Measurements from ENCODE around the gene PIWIL1. TPM values are rescaled to one million over a fixed set of nuclear protein-coding genes. Genes with fewer than 3 reads are reported as not detected.

Gene PIWIL1
- total and polyA plus RNA-seq, 2 of the 4 experiments (the other 2 are of a cell fraction), result not detected

DNA sequence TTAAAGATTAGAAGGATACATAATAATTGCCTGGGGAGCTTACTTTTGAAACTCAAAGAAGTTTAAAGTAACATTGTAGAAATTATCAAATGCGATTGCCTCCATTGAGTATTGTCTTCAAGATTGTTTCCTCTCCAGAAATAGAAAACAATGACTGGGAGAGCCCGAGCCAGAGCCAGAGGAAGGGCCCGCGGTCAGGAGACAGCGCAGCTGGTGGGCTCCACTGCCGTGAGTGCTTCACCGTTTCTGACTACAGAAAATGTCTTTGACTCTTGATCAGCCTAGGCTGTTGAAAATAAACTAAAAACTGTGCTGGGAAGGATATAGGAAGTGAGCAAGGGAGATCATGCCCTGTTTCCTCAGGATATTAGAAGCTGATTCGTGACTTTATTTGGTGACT lies 4.8 kb downstream of the PIWIL1 start:
- H3K36me3 ChIP-seq (ENCODE audit: control insufficient read depth, insufficient read depth, low read length), result no peaks in the 10 kb centered on the region
- H2AFZ ChIP-seq (replicated peaks; ENCODE audit: low read length, poor library complexity), result no peak overlapping the region
- WGBS, 2 experiments (ENCODE audit: extremely low coverage in 2 of 2, insufficient read length in 1 of 2), result no CpG with 5 or more reads among the region's 8 CpGs
- TF ChIP-seq, protein P1, sequence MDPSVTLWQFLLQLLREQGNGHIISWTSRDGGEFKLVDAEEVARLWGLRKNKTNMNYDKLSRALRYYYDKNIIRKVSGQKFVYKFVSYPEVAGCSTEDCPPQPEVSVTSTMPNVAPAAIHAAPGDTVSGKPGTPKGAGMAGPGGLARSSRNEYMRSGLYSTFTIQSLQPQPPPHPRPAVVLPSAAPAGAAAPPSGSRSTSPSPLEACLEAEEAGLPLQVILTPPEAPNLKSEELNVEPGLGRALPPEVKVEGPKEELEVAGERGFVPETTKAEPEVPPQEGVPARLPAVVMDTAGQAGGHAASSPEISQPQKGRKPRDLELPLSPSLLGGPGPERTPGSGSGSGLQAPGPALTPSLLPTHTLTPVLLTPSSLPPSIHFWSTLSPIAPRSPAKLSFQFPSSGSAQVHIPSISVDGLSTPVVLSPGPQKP (IDR thresholded peaks at IDR 0.05; ENCODE audit: borderline replicate concordance, low read depth, low read length), result no peak
- TF ChIP-seq NFE2L2 (IDR thresholded peaks at IDR 0.05; ENCODE audit: low read depth, low read length), result no peak
- TF ChIP-seq MAZ (IDR thresholded peaks at IDR 0.05; ENCODE audit: borderline replicate concordance, low read depth, low read length), result no peak
- TF ChIP-seq, protein P2, sequence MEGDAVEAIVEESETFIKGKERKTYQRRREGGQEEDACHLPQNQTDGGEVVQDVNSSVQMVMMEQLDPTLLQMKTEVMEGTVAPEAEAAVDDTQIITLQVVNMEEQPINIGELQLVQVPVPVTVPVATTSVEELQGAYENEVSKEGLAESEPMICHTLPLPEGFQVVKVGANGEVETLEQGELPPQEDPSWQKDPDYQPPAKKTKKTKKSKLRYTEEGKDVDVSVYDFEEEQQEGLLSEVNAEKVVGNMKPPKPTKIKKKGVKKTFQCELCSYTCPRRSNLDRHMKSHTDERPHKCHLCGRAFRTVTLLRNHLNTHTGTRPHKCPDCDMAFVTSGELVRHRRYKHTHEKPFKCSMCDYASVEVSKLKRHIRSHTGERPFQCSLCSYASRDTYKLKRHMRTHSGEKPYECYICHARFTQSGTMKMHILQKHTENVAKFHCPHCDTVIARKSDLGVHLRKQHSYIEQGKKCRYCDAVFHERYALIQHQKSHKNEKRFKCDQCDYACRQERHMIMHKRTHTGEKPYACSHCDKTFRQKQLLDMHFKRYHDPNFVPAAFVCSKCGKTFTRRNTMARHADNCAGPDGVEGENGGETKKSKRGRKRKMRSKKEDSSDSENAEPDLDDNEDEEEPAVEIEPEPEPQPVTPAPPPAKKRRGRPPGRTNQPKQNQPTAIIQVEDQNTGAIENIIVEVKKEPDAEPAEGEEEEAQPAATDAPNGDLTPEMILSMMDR (conservative IDR thresholded peaks at IDR 0.05; ENCODE audit: low read depth, low read length), result no peak
- no peak for TF ChIP-seq POLR2A (IDR thresholded peaks at IDR 0.05; ENCODE audit: low read depth, low read length)
- no peak for TF ChIP-seq CHD1 (IDR thresholded peaks at IDR 0.05; ENCODE audit: low read depth, low read length)
- TF ChIP-seq RFX5 (IDR thresholded peaks at IDR 0.05; ENCODE audit: low read depth, low read length), result no peak
- no peak for TF ChIP-seq FOS (IDR thresholded peaks at IDR 0.05; ENCODE audit: low read depth, low read length)
- TF ChIP-seq BHLHE40 (IDR thresholded peaks at IDR 0.05; ENCODE audit: low read depth, low read length), result no peak
- no peak for TF ChIP-seq RAD21 (IDR thresholded peaks at IDR 0.05; ENCODE audit: low read length)
- TF ChIP-seq, protein P3, sequence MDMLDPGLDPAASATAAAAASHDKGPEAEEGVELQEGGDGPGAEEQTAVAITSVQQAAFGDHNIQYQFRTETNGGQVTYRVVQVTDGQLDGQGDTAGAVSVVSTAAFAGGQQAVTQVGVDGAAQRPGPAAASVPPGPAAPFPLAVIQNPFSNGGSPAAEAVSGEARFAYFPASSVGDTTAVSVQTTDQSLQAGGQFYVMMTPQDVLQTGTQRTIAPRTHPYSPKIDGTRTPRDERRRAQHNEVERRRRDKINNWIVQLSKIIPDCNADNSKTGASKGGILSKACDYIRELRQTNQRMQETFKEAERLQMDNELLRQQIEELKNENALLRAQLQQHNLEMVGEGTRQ (IDR thresholded peaks at IDR 0.05; ENCODE audit: low read depth, low read length), result no peak
- no peak for TF ChIP-seq SMC3 (IDR thresholded peaks at IDR 0.05; ENCODE audit: low read depth, low read length)
- no peak for TF ChIP-seq MXI1 (IDR thresholded peaks at IDR 0.05; ENCODE audit: borderline replicate concordance, low read depth, low read length)
- TF ChIP-seq MAFK (IDR thresholded peaks at IDR 0.05; ENCODE audit: low read depth, low read length), result no peak
- no peak for TF ChIP-seq RCOR1 (IDR thresholded peaks at IDR 0.05; ENCODE audit: insufficient replicate concordance, low read length)
- TF ChIP-seq CEBPB (IDR thresholded peaks at IDR 0.05; ENCODE audit: low read depth, low read length), result no peak
- H3K18ac ChIP-seq (ENCODE audit: low read depth, low read length), result no peak overlapping the region
- no peaks in the 10 kb centered on the region for H3K79me1 ChIP-seq (ENCODE audit: low read depth in 1 of 2, low read length in 2 of 2)
- H3K9ac ChIP-seq (ENCODE audit: low read depth, low read length), result no peak overlapping the region
- no peak overlapping the region for H3K14ac ChIP-seq (replicated peaks; ENCODE audit: low read depth, low read length)
- ChIA-PET CTCF (no interaction called here), POLR2A (ENCODE audit: unreplicated experiment) (no interaction called here)
- no peak overlapping the region for H3K4me2 ChIP-seq (ENCODE audit: low read depth, low read length)
- no peak for DNase-seq
- no peak overlapping the region for H4K5ac ChIP-seq (ENCODE audit: low read depth, low read length)
- dilution Hi-C loops (cut with HindIII; ENCODE audit: low sequenced_read_pairs, unreplicated experiment) (no loop called here), in situ Hi-C loops (cut with MboI; ENCODE audit: low sequenced_read_pairs) (no loop called here), intact Hi-C loops (cut with micrococcal nuclease) (no loop called here)
- H2BK15ac ChIP-seq (ENCODE audit: low read depth, low read length), result no peak overlapping the region
- BruUV-seq (replicated peaks), result no TSS peak
- H2BK120ac ChIP-seq (ENCODE audit: low read depth, low read length), result no peak overlapping the region
- no peaks in the 10 kb centered on the region for H3K4me1 ChIP-seq (ENCODE audit: control insufficient read depth, insufficient read depth, low read length)
- no peak overlapping the region for H3K4ac ChIP-seq (ENCODE audit: low read depth, low read length)
- H3K27me3 ChIP-seq (ENCODE audit: control insufficient read depth, insufficient read depth, low read length), result no peaks in the 10 kb centered on the region
- no peaks in the 10 kb centered on the region for H3K9me1 ChIP-seq (ENCODE audit: insufficient read depth, low read length)
- no peak overlapping the region for H2BK5ac ChIP-seq (ENCODE audit: low read depth, low read length, poor library complexity, severe bottlenecking)
- H2AK9ac ChIP-seq (replicated peaks; ENCODE audit: low read depth, low read length, poor library complexity), result no peak overlapping the region
- no peak overlapping the region for H3K27ac ChIP-seq (ENCODE audit: insufficient read depth, low read length)
- H2AK5ac ChIP-seq (ENCODE audit: low read depth, low read length), result no peak overlapping the region
- no peak overlapping the region for H3K4me3 ChIP-seq (ENCODE audit: insufficient read depth, low read depth, low read length)
- H3K56ac ChIP-seq (ENCODE audit: extremely low read depth, insufficient read depth, low read length), result no peak overlapping the region
- no peaks in the 10 kb centered on the region for H4K20me1 ChIP-seq (ENCODE audit: insufficient read depth, low read length)
- no peak overlapping the region for H3K23ac ChIP-seq (ENCODE audit: low read depth, low read length)
- H3K9me3 ChIP-seq (ENCODE audit: control insufficient read depth, insufficient read depth, low read length), result peaks cover 12% of the 10 kb centered on the region
- ATAC-seq (ENCODE audit: low read depth), result no peak
- H4K8ac ChIP-seq (ENCODE audit: low read depth in 2 of 2, low read length in 2 of 2), result no peak overlapping the region
- H2BK20ac ChIP-seq (ENCODE audit: low read depth, low read length), result no peak overlapping the region
- no peak overlapping the region for H4K91ac ChIP-seq (ENCODE audit: insufficient read depth, low read depth, low read length)

Data from IMR-90 (cell line).